Activated CD4-positive, alpha-beta T cell treated with anti-CD3 and anti-CD28 coated beads for 48 hours (primary cell): Measurements from ENCODE around the gene THSD7A.

Experiments used
- DNase-seq: peaks from one replicate; pipeline ENCODE4 v3.0.0-alpha.2; 2020

THSD7A gene

GRCh38 chr7:11327633-11328032 is 504.4 kb downstream of the THSD7A start:
- no peak for DNase-seq
